GM12873 (cell line): Measurements from ENCODE around the gene SLC39A1.

Experiments used
- CTCF ChIP-seq: IDR thresholded peaks from 2 replicates; pipeline ENCODE4 v1.5.1; 2012; ENCODE audit warnings: low read depth, mild to moderate bottlenecking, moderate library complexity, low read length, control low read depth; ENCODE audit not compliant: insufficient read depth; ENCODE audit errors: missing control alignments

Gene SLC39A1

DNA sequence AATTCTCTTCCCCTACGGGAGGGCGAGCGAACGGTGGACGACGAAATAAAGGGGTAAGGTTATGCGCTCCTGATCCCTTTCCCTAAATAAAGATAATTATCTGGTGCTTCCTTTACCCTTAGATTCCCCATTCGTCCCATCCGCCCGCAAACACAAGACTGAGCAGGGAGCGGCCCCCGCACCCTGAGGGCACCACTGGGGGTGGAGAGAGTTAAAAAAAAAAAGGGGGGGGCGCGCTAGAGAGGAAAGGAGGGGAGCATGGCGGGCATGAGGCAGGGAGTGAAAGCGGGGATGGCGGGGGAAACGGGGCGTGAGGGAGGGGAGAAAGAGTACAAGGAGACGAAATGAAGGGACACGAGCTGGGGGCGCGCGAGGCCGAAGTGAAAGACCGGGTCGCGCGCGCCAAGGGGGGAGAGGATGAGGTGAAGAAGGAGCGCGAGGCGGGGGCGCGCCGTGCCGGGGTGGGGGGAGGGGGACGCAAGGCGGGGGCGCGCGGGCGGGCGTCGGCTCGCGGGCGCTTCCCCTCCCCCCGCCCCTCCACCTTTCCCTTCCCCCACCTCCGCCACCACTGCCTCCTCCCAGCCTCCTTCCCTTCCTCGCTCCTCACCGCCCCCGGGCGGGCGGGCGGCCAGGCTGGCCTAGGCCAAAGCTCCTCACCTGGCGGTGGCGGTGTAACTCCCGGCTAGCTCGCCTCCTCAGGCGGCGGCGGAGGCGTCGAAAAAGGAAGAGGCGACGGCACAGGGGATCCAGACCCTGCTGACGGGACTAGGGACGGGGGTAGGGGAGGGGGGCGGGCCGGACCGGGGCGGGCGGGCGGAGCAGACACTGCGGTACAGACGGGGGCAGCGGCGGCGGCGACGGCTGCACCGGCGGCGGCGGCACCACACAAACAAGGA lies 41.0 kb downstream of the SLC39A1 start:
- peak; percentile 28 for TF ChIP-seq CTCF

DNA sequence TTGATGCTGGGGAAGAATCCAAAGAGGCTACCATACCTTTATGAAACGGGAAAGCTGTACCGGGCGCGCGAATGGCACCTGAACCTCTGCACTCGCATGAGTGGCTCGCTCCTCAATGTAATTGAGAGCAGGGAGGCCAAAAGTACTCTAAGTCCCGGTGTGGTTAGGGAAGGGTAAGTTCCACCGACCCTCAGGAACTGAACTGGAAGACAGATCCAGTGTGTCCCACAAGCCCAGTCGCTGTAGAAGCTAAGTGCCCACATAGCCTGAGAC lies 41.6 kb downstream of the SLC39A1 start:
- TF ChIP-seq CTCF: no peak

DNA sequence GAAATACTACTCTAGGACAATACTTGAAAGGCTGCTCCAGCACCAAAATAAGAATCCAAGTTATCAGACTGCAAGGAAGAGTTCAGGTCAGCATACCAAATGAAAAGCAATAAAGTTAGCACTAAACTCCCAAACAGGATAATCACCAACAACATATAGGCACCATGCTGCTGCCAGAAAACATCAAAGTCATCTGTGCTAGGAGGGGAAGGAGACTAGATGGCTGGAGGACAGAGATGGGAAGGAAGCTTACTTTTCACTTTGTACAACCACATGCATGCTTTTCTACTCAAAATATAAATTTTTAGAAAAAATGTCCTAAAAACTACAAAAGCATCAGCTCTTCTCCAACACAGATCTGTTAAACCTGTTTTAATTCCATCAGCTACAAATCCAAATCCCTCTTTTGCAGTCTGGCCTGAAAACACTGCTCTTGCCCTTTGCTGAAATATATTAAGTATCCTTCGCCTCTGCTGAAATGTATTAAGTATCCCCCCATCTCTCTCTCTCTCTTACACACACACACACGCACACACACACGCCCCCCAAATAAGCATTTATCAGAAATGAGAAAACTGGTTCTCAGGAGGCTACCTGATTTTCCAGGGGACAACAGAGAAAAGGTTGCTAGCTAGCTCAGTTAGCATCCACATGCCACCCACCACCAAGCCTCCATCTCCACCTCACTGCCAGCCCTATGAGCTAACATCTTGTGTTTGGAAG lies 42.1 kb downstream of the SLC39A1 start:
- no peak for TF ChIP-seq CTCF

DNA sequence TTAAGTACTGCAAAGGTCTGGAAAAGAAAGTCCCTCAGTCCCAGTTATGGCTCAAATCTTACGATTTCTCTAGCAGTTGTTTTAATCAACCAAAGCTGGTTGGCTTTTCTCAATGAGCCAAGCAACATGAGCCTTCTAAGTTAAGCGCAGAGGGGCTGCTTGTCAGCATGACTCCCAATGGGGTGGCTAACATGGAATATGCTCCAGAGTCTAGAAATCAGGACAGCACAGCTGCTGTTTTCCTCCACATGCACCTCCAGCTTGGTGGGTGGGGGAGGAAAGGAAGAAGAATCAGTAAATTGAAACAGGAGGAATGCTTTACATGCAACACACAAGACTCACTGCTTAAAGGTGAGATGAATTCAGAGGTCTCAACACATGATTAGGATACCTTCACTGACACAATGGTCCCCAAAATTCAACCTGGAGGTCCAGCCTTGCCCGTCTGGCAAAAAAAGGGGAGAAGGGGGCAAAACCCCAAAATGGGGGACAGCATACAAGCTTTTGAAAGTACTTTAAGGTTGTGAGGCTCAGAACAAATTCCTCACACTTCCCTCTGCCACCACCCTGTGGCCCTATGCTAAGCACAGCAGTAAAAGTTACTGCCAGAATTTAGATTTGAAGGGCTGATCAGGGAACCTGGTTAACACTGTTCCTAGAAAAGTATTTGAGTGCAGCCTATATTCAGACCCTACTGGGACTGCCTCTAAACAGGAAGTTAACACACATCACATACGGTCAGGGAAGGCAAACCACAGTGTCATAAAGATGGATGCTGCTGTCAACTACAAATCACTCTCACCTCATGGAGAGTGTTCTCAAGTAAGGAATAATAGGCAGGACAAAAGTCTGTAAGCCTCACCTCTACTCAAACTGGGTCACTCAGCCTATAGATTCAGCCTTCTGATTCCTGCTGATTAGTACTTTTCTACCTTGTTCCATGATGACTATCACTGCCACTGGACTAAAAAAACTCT lies 43.2 kb downstream of the SLC39A1 start:
- TF ChIP-seq CTCF: peak; percentile 53

GRCh38 chr1:153916297-153916696 lies 47.0 kb downstream of the SLC39A1 start:
- no peak for TF ChIP-seq CTCF

DNA sequence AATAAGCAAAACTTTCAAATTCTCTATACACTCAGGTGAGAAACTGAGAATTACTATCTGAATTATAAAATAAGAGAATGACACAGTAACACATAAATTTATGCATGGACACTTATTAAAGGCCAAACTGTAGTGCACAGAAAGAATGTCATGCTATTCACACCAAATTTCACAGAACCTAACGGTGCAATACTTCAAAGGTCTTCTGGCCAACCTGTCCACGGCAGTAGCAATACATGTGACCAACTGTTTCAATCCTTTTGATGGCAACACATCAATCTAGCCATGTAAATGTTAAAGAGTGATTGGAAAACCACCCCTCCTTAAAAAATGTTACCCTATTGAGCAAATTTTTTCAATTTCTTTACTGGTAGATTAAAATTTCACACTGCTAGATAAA lies 51.0 kb downstream of the SLC39A1 start:
- no peak for TF ChIP-seq CTCF
